ENCODE results near the gene ATG7. TPM values are rescaled to one million over a fixed set of nuclear protein-coding genes. Genes with fewer than 3 reads are reported as not detected.

The ATG7 gene
- polyA plus RNA-seq, 1 donor (not counting 4 experiments of a cell fraction or from before 2014, with no cell fraction given) = 27.9 TPM

GRCh38 chr3:11548721-11549131 is 276.5 kb downstream of the ATG7 start:
- no peaks in the 10 kb centered on the region for H3K27me3 ChIP-seq (ENCODE audit: control insufficient read depth, extremely low read depth, insufficient read depth, low read length)
- no peaks in the 10 kb centered on the region for H3K9me1 ChIP-seq (ENCODE audit: control insufficient read depth, extremely low read depth, insufficient read depth, low read length)
- no peak overlapping the region for H2AFZ ChIP-seq (ENCODE audit: control insufficient read depth, low read length)
- dilution Hi-C loops (cut with MboI; ENCODE audit: extremely low pct_ligation_motif_present, low sequenced_read_pairs) = no loop called here
- peaks cover 0 to 3% of the 10 kb centered on the region in 2 experiments for H3K36me3 ChIP-seq (ENCODE audit: control insufficient read depth in 2 of 2, extremely low read depth in 1 of 2, insufficient read depth in 2 of 2, low read length in 2 of 2)
- no peak overlapping the region for H3K4me2 ChIP-seq (ENCODE audit: control insufficient read depth, extremely low read depth, insufficient read depth, low read depth, low read length)
- no peak for TF ChIP-seq EZH2 (IDR thresholded peaks at IDR 0.05; ENCODE audit: low read length)
- TF ChIP-seq CTCF (optimal IDR thresholded peaks at IDR 0.05 in 1 of 3, IDR thresholded peaks at IDR 0.05 in 1 of 3, conservative IDR thresholded peaks at IDR 0.05 in 1 of 3; ENCODE audit: extremely low read depth in 1 of 3, insufficient read depth in 2 of 3, low read length in 3 of 3) = no peak
- H3K9me3 ChIP-seq (ENCODE audit: control insufficient read depth, low read depth, low read length) = no peaks in the 10 kb centered on the region
- peaks cover 3% of the 10 kb centered on the region for H3K4me1 ChIP-seq (ENCODE audit: control insufficient read depth, extremely low read depth, insufficient read depth, low read length)
- FAIRE-seq (no peak), DNase-seq (ENCODE audit: low read depth, low spot score) (no peak)
- no peak overlapping the region for H3K4me3 ChIP-seq (ENCODE audit: control insufficient read depth in 2 of 3, extremely low read depth in 1 of 3, insufficient read depth in 2 of 3, low read depth in 1 of 3, low read length in 3 of 3)
- H4K20me1 ChIP-seq (ENCODE audit: control insufficient read depth, extremely low read depth, insufficient read depth, low read length) = no peaks in the 10 kb centered on the region
- H3K79me2 ChIP-seq (ENCODE audit: control insufficient read depth, insufficient read depth, low read length) = no peaks in the 10 kb centered on the region
- no peak overlapping the region for H3K27ac ChIP-seq (ENCODE audit: control insufficient read depth, insufficient read depth, low read length)
- no peak overlapping the region for H3K9ac ChIP-seq (ENCODE audit: control insufficient read depth, extremely low read depth, insufficient read depth, low read length)

GRCh38 chr3:11549580-11550140 is 277.5 kb downstream of the ATG7 start:
- TF ChIP-seq EZH2 (IDR thresholded peaks at IDR 0.05; ENCODE audit: low read length) = no peak
- no peak for TF ChIP-seq CTCF (optimal IDR thresholded peaks at IDR 0.05 in 1 of 3, IDR thresholded peaks at IDR 0.05 in 1 of 3, conservative IDR thresholded peaks at IDR 0.05 in 1 of 3; ENCODE audit: extremely low read depth in 1 of 3, insufficient read depth in 2 of 3, low read length in 3 of 3)
- Histone ChIP-seq H2AFZ (ENCODE audit: control insufficient read depth, low read length) (no peak overlapping the region), H3K4me1 (ENCODE audit: control insufficient read depth, extremely low read depth, insufficient read depth, low read length) (peaks cover 3% of the 10 kb centered on the region), H3K27me3 (ENCODE audit: control insufficient read depth, extremely low read depth, insufficient read depth, low read length) (no peaks in the 10 kb centered on the region), H3K9ac (ENCODE audit: control insufficient read depth, extremely low read depth, insufficient read depth, low read length) (no peak overlapping the region), H3K79me2 (ENCODE audit: control insufficient read depth, insufficient read depth, low read length) (no peaks in the 10 kb centered on the region), H3K4me2 (ENCODE audit: control insufficient read depth, extremely low read depth, insufficient read depth, low read depth, low read length) (no peak overlapping the region), H3K9me1 (ENCODE audit: control insufficient read depth, extremely low read depth, insufficient read depth, low read length) (no peaks in the 10 kb centered on the region), H3K9me3 (ENCODE audit: control insufficient read depth, low read depth, low read length) (no peaks in the 10 kb centered on the region), H3K27ac (ENCODE audit: control insufficient read depth, insufficient read depth, low read length) (no peak overlapping the region), H3K36me3 (ENCODE audit: control insufficient read depth in 2 of 2, extremely low read depth in 1 of 2, insufficient read depth in 2 of 2, low read length in 2 of 2) (peaks cover 4 to 7% of the 10 kb centered on the region in 2 experiments), H4K20me1 (ENCODE audit: control insufficient read depth, extremely low read depth, insufficient read depth, low read length) (no peaks in the 10 kb centered on the region), H3K4me3 (ENCODE audit: control insufficient read depth in 2 of 3, extremely low read depth in 1 of 3, insufficient read depth in 2 of 3, low read depth in 1 of 3, low read length in 3 of 3) (no peak overlapping the region)
- dilution Hi-C loops (cut with MboI; ENCODE audit: extremely low pct_ligation_motif_present, low sequenced_read_pairs) = no loop called here
- DNase-seq (ENCODE audit: low read depth, low spot score) (no peak), FAIRE-seq (no peak)

Measured in keratinocyte (primary cell).